Mesenchymal stem cell (in vitro differentiated cells and primary cell): ENCODE results near the gene COL6A1.

Experiments
- DNase-seq: peaks from one replicate; pipeline ENCODE4 v3.0.0-alpha.2; 2013
- H2AFZ ChIP-seq: one replicate; pipeline ENCODE4 v1.6.1; 2013; ENCODE audit warnings: low read depth, mild to moderate bottlenecking, control low read depth, inconsistent platforms, low read length, moderate library complexity
- H2AK5ac ChIP-seq: 2 replicates; pipeline ENCODE4 v1.6.1; 2013; ENCODE audit warnings: low read length, moderate library complexity, mild to moderate bottlenecking, inconsistent platforms; ENCODE audit not compliant: severe bottlenecking
- H2BK120ac ChIP-seq: one replicate; pipeline ENCODE4 v1.6.1; 2013; ENCODE audit warnings: low read depth, mild to moderate bottlenecking, inconsistent platforms, low read length, moderate library complexity
- H2BK12ac ChIP-seq, 2 experiments: one replicate each; pipeline ENCODE4 v1.6.1; 2013; ENCODE audit warnings: inconsistent platforms in 2 of 2, low read length in 2 of 2, mild to moderate bottlenecking in 2 of 2, moderate library complexity in 2 of 2, control low read depth in 1 of 2
- H2BK15ac ChIP-seq: one replicate; pipeline ENCODE4 v1.6.1; 2013; ENCODE audit warnings: mild to moderate bottlenecking, low read depth, inconsistent platforms; ENCODE audit not compliant: poor library complexity, severe bottlenecking
- H2BK5ac ChIP-seq: 2 replicates; pipeline ENCODE4 v1.6.1; 2013; ENCODE audit warnings: low read depth, mild to moderate bottlenecking, low read length, control low read depth, inconsistent platforms; ENCODE audit not compliant: poor library complexity, severe bottlenecking
- H3K14ac ChIP-seq, 2 experiments: one replicate each; pipeline ENCODE4 v1.6.1; 2013; ENCODE audit warnings: inconsistent platforms in 2 of 2, low read length in 2 of 2, control low read depth in 1 of 2, mild to moderate bottlenecking in 1 of 2, moderate library complexity in 1 of 2
- H3K18ac ChIP-seq, 2 experiments: one replicate each; pipeline ENCODE4 v1.6.1; 2013; ENCODE audit warnings: inconsistent platforms in 2 of 2, low read length in 2 of 2, control low read depth in 1 of 2, low read depth in 1 of 2, mild to moderate bottlenecking in 1 of 2
- H3K23ac ChIP-seq, 2 experiments: one replicate each; pipeline ENCODE4 v1.6.1; 2013; ENCODE audit warnings: inconsistent platforms in 2 of 2, low read length in 2 of 2, mild to moderate bottlenecking in 2 of 2, moderate library complexity in 2 of 2, control low read depth in 1 of 2
- H3K27ac ChIP-seq: 2 replicates; pipeline ENCODE4 v1.5.1; 2013; ENCODE audit warnings: mild to moderate bottlenecking, moderate library complexity, low read length, control low read depth, inconsistent platforms; ENCODE audit not compliant: poor library complexity, severe bottlenecking
- H3K27me3 ChIP-seq, 2 experiments: 2 replicates each; pipeline versions ENCODE4 v1.6.1 to v1.7.0; 2013; ENCODE audit warnings: low read length in 2 of 2, mild to moderate bottlenecking in 2 of 2, moderate library complexity in 2 of 2, control low read depth in 1 of 2, inconsistent platforms in 1 of 2; ENCODE audit not compliant: control insufficient read depth in 1 of 2, insufficient read depth in 1 of 2
- H3K36me3 ChIP-seq, 2 experiments: 2 replicates each; pipeline versions ENCODE4 v1.6.1 to v1.7.0; 2013; ENCODE audit warnings: low read length in 2 of 2, control low read depth in 1 of 2, inconsistent platforms in 1 of 2, low read depth in 1 of 2, mild to moderate bottlenecking in 1 of 2; ENCODE audit not compliant: insufficient read depth in 2 of 2, control insufficient read depth in 1 of 2
- H3K4ac ChIP-seq, 2 experiments: one replicate each; pipeline ENCODE4 v1.6.1; 2013; ENCODE audit warnings: inconsistent platforms in 2 of 2, low read length in 2 of 2, mild to moderate bottlenecking in 2 of 2, moderate library complexity in 2 of 2, control low read depth in 1 of 2, low read depth in 1 of 2
- H3K4me1 ChIP-seq: 2 replicates; pipeline ENCODE4 v1.6.1; 2013; ENCODE audit warnings: low read depth, low read length, control low read depth; ENCODE audit not compliant: control insufficient read depth, insufficient read depth
- H3K4me2 ChIP-seq: 2 replicates; pipeline ENCODE4 v1.6.1; 2013; ENCODE audit warnings: low read length, mild to moderate bottlenecking, inconsistent platforms; ENCODE audit not compliant: poor library complexity, severe bottlenecking
- H3K4me3 ChIP-seq, 2 experiments: 2 replicates each; pipeline versions ENCODE4 v1.5.1 to v1.7.0; 2013; ENCODE audit warnings: low read length in 2 of 2, mild to moderate bottlenecking in 2 of 2, control low read depth in 1 of 2, low read depth in 1 of 2; ENCODE audit not compliant: insufficient read depth in 1 of 2
- H3K79me1 ChIP-seq: replicated peaks from 2 replicates; pipeline ENCODE4 v1.6.1; 2013; ENCODE audit warnings: mild to moderate bottlenecking, control low read depth, low read length, inconsistent platforms; ENCODE audit not compliant: poor library complexity, severe bottlenecking
- H3K9ac ChIP-seq: 2 replicates; pipeline ENCODE4 v1.7.0; 2013; ENCODE audit warnings: mild to moderate bottlenecking, low read length, moderate library complexity
- H3K9me3 ChIP-seq: 2 replicates; pipeline ENCODE4 v1.7.0; 2013; ENCODE audit warnings: mild to moderate bottlenecking, low read length; ENCODE audit not compliant: control insufficient read depth
- H4K8ac ChIP-seq: one replicate; pipeline ENCODE4 v1.6.1; 2013; ENCODE audit warnings: inconsistent platforms, mild to moderate bottlenecking, low read length, moderate library complexity
- H4K91ac ChIP-seq: one replicate; pipeline ENCODE4 v1.6.1; 2013; ENCODE audit warnings: mild to moderate bottlenecking, low read length, inconsistent platforms
- WGBS: methylation state at CpG from one replicate; pipeline ENCODE4 v1.1.7; 2013; ENCODE audit warnings: mixed read lengths; 5-methylcytosine and 5-hydroxymethylcytosine counted together

COL6A1 gene

GRCh38 chr21:45972353-45972715, 9.2 kb upstream of the COL6A1 start:
- Histone ChIP-seq H2BK5ac (peak overlapping the region; percentile 90), H3K79me1 (no peaks in the 10 kb centered on the region)
- 34% methylated on average over 19 of the region's 19 CpGs for WGBS

GRCh38 chr21:45972716-45973474, 8.7 kb upstream of the COL6A1 start:
- Histone ChIP-seq H3K36me3 (no peaks in the 10 kb centered on the region), H3K27me3 (no peaks in the 10 kb centered on the region), H2BK5ac (peak overlapping the region; percentile 90), H4K91ac (peak overlapping the region; percentile 100), H2BK120ac (peak overlapping the region; percentile 100), H3K4me1 (peaks cover 50% of the 10 kb centered on the region), H3K9ac (peak overlapping the region; percentile 96), H3K27ac (peak overlapping the region; percentile 95), H3K18ac (peak overlapping the region; percentile 98 to 99), H3K4me2 (peak overlapping the region; percentile 94), H2BK12ac (peak overlapping the region; percentile 99), H3K14ac (peak overlapping the region; percentile 80 to 93), H3K4me3 (peak overlapping the region; percentile 57 to 79), H4K8ac (peak overlapping the region; percentile 99), H3K4ac (peak overlapping the region; percentile 100), H2BK15ac (peak overlapping the region; percentile 93), H2AFZ (no peak overlapping the region), H2AK5ac (peak overlapping the region; percentile 66), H3K79me1 (no peaks in the 10 kb centered on the region), H3K23ac (peak overlapping the region in 1 of 2 experiments; percentile 78), H3K9me3 (no peaks in the 10 kb centered on the region)
- 4% methylated on average over 58 of the region's 58 CpGs for WGBS
- DNase-seq, result peak; percentile 89

More at GRCh38 chr21:45972353-45972715, 9.2 kb upstream of the COL6A1 start:
- Histone ChIP-seq H3K23ac (peak overlapping the region in 1 of 2 experiments; percentile 78), H3K4me2 (peak overlapping the region; percentile 94), H2BK12ac (peak overlapping the region; percentile 75 to 99), H3K14ac (peak overlapping the region in 1 of 2 experiments; percentile 89), H3K18ac (peak overlapping the region; percentile 98 to 99), H3K4ac (peak overlapping the region; percentile 100), H3K36me3 (no peaks in the 10 kb centered on the region), H2AFZ (no peak overlapping the region), H3K9me3 (no peaks in the 10 kb centered on the region), H2AK5ac (peak overlapping the region; percentile 62), H3K27ac (peak overlapping the region; percentile 84), H4K8ac (peak overlapping the region; percentile 99), H4K91ac (peak overlapping the region; percentile 100), H2BK120ac (peak overlapping the region; percentile 100), H3K4me1 (peaks cover 48% of the 10 kb centered on the region), H3K27me3 (no peaks in the 10 kb centered on the region), H2BK15ac (peak overlapping the region; percentile 93), H3K4me3 (peak overlapping the region; percentile 57 to 79), H3K9ac (peak overlapping the region; percentile 96)
- DNase-seq, result no peak

GRCh38 chr21:45973475-45974072, 8.0 kb upstream of the COL6A1 start:
- Histone ChIP-seq H3K4ac (peak overlapping the region; percentile 100), H3K9ac (peak overlapping the region; percentile 96), H2BK12ac (peak overlapping the region; percentile 99), H3K27ac (peak overlapping the region; percentile 95), H3K23ac (peak overlapping the region in 1 of 2 experiments; percentile 43), H3K14ac (peak overlapping the region; percentile 93 to 97), H3K4me3 (peak overlapping the region; percentile 57 to 79), H3K4me2 (peak overlapping the region; percentile 94), H2BK5ac (peak overlapping the region; percentile 92), H3K79me1 (no peaks in the 10 kb centered on the region), H3K27me3 (no peaks in the 10 kb centered on the region), H2AK5ac (peak overlapping the region; percentile 66), H3K9me3 (no peaks in the 10 kb centered on the region), H4K8ac (peak overlapping the region; percentile 99), H2AFZ (peak overlapping the region; percentile 57), H2BK120ac (peak overlapping the region; percentile 100), H3K36me3 (no peaks in the 10 kb centered on the region), H4K91ac (peak overlapping the region; percentile 100), H2BK15ac (peak overlapping the region; percentile 93), H3K18ac (peak overlapping the region; percentile 99), H3K4me1 (peaks cover 54% of the 10 kb centered on the region)
- WGBS, result 2% methylated on average over 37 of the region's 38 CpGs
- DNase-seq, result peak; percentile 94
